Putamen (tissue), 1 donor: ENCODE results near the gene LRSAM1.

Experiments used
- DNase-seq: peaks from one replicate; pipeline ENCODE4 v3.0.0-alpha.2; 2016; ENCODE audit warnings: low spot score

LRSAM1 gene

DNA sequence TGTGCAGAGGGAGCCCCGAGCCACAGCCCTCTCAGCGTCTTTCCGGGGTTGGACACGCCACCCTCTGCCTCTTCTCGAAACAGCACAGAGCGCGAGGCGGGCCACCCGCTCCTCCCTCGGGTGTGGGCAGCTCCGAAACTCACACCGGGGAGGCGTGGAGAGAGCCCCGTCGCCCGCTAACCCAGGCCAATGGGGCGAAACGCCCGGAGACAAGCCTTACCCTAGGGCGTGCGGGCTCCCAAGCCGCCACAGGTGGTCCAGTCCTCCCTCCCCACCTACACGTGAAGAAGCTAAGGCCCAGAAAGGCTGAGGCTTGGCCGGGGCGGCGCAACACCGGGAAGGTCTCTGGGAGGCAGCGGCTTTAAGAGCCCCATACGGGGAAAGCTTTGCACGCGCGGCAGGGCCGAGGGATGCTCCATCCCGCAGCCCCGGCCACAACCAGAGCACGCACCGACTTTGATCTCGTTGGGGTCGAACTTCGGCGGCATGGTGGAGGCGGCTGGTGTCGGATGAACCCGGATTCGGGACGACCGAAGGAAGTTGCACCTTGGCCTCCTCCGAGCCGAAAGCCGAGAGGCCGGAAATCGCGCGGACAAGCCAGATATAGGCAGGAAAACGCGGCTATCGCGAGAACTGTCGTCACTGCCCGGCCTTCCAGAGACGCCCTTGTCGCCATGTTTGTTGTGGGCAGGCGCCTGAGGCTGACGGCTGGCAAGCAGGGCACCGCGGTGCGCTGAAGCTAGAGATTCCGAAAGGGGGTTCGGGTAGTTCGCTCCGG is at the start of gene LRSAM1, which contains the start of gene RPL12:
LRSAM1 (plus strand) TSS at position 681 of the 778 bp plus-strand sequence. CDS start 3,018 bp downstream, outside the sequence.
RPL12 (minus strand) TSS at position 577 of the 778 bp plus-strand sequence; CDS start at position 488, 89 bp downstream.
- DNase-seq = peak; percentile 93

DNA sequence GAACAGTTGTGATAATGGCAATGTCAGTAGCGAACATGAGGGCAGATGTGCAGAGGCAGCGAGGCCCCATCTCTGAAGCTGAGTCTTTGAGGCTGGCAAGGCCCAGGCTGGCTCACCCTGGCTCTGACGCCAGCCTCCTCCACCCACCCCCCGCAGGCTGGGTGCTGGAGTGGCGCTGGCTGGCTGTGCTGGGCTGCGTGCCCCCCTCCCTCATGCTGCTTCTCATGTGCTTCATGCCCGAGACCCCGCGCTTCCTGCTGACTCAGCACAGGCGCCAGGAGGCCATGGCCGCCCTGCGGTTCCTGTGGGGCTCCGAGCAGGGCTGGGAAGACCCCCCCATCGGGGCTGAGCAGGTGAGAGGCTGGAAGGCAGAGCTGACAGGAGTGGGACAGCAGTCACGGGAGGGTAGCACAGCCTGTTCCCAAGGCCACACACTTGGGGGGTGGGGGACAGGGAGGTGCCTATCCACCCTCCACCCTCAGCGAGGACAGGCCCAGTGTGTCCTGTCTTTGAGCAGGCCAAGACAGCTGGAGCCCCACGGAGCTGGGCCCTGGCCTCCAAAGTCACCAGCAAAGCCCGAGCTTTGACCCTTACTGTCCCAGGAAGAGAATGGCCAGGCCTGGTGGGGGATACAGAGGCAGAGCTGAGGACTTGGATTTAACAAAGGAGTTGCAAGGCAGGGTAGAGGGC is 48.8 kb upstream of the LRSAM1 start:
- DNase-seq = peak; percentile 61

DNA sequence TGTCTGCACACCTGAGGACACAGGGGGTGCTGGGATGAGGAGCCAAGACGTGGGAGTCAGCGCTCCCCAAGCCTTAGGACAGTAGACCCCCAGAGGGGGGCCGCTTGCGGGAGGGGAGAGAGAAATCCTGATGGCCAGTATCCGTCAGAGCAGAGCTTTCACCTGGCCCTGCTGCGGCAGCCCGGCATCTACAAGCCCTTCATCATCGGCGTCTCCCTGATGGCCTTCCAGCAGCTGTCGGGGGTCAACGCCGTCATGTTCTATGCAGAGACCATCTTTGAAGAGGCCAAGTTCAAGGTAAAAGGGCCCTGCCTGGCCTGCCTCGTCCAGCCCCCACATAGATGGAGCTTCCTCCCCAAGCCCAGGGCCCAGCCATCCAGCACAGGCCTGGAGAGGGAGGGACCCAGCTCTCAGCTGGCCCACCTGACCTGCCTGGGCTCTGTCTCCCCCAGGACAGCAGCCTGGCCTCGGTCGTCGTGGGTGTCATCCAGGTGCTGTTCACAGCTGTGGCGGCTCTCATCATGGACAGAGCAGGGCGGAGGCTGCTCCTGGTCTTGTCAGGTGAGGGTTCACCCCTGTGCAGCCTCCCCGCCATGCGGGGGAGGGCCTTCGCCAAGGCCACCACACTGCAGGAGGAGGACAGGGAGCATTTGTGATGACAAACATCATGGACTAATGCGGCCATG is 47.7 kb upstream of the LRSAM1 start:
- no peak for DNase-seq

DNA sequence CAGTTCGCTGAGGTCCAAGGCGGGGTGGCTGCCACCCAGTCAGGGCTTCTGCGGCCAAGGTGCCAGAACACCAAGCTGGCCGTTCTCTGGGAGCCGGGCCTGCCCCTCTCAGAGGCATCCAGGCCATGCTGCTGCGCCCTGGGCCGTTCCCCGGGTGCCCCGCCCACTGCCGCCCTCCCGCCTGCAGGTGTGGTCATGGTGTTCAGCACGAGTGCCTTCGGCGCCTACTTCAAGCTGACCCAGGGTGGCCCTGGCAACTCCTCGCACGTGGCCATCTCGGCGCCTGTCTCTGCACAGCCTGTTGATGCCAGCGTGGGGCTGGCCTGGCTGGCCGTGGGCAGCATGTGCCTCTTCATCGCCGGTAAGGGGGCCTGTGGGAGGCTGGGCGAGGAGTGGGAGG is 46.7 kb upstream of the LRSAM1 start:
- DNase-seq = no peak

DNA sequence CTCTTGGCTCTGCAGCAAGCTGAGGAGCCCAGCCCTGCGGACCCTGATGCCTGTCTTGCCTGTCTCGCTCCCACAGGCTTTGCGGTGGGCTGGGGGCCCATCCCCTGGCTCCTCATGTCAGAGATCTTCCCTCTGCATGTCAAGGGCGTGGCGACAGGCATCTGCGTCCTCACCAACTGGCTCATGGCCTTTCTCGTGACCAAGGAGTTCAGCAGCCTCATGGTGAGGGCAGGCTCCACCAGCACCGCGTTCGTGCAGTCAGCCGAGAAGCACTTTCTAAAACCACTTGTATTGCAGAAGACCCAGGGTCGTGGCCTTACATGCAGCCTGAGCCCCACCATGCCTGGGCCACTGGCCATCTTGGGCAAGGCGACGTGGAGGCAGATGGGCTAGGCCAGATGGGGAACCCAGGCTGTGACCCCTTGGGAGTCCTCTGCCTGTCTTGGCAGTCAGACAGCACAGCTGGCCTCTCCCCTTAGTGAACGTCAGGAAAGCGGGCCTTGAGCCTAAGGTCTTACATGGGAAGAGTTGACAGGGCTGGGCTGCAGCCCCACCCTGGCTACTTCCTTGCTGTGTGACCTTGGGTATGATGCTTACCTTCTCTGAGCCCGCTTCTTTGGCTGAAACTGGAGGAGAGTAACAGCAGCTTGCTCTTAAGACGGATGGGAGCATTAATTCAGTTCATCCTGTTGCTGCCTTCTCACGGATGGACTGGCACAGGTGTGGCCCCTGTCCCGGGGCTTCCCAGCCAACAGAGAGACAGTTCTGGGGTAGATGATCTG is 45.8 kb upstream of the LRSAM1 start:
- no peak for DNase-seq

DNA sequence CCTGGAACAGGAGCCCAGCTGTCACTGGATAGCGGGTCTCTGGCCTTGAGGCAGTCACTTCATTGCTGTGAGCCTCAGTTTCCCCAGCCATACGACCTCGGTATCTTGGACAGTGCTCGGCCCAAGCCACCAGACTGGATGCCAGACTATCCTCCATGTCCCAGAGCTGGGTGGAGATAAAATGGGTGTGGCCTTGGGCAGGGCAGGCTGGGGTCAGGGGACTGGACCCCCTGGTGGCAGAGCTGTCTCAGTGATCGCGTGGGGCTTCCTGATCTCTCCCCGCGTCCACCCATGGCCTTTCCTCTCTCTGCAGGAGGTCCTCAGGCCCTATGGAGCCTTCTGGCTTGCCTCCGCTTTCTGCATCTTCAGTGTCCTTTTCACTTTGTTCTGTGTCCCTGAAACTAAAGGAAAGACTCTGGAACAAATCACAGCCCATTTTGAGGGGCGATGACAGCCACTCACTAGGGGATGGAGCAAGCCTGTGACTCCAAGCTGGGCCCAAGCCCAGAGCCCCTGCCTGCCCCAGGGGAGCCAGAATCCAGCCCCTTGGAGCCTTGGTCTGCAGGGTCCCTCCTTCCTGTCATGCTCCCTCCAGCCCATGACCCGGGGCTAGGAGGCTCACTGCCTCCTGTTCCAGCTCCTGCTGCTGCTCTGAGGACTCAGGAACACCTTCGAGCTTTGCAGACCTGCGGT is 44.4 kb upstream of the LRSAM1 start:
- no peak for DNase-seq

DNA sequence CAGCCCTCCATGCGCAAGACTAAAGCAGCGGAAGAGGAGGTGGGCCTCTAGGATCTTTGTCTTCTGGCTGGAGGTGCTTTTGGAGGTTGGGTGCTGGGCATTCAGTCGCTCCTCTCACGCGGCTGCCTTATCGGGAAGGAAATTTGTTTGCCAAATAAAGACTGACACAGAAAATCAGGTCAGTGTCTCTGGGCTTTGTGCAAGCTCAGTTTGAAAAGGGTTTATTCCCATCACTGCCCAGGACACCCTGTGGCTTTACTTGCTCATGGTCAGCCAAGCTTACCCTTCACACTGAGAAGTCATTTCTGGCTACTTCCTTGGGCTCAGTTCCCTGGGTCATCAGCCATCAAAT is 43.8 kb upstream of the LRSAM1 start:
- no peak for DNase-seq

DNA sequence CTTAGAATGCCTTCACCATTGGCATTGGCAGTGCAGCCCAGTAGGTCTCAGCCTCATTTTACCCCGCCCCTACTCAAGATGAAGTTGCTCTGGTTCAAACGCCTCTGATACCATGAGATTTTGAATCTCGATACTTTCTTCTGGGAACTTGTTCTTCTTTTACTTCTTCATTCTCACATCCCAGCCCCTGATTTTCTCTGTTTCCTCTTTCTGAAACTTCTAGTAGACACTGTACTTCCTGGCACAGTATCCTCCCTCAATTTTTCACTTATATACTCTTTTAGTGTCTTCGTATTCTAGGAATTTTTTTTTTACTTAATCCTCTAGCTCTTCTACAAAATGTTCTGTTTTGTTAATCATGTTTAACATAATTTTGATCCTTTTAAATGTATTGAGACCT is 40.2 kb upstream of the LRSAM1 start:
- no peak for DNase-seq

DNA sequence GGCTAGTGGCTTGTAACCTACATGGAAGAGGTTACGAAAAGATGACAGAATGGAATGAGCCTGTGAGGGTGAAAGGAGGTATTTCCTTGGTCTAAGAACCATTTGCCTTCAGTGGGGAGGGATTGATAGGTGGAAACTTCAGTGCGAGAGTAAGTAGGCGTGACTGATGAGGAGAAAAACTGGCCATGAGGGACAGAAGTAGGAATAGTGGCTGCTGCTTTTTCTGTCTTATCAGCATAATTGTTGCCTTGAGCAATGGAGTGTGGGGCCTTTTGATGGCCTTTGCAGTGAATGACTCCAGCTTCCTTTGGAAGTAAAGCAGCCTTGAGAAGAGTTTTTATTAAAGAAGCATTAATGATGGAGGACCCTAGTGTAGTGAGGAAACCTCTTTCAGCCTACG is 36.2 kb upstream of the LRSAM1 start:
- DNase-seq = no peak

DNA sequence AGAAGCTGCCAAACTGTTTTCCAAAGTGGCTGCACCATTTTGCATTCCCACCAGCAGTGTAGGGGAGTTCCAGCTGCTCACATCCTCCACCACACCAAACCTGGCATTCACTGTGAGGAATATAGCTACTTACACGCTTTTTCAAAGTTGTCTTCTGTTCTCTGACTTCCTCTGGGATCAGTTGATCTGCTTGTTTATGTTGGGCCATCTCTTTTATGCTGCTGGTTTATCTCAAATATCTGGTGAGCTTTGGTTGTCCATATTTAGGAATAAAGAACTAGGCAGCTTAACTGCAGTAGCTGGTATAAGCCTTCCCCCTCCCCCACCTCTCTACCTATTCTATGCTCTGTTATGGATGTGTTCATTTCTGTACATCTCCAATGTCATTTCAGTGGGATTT is 35.7 kb upstream of the LRSAM1 start:
- DNase-seq = no peak

DNA sequence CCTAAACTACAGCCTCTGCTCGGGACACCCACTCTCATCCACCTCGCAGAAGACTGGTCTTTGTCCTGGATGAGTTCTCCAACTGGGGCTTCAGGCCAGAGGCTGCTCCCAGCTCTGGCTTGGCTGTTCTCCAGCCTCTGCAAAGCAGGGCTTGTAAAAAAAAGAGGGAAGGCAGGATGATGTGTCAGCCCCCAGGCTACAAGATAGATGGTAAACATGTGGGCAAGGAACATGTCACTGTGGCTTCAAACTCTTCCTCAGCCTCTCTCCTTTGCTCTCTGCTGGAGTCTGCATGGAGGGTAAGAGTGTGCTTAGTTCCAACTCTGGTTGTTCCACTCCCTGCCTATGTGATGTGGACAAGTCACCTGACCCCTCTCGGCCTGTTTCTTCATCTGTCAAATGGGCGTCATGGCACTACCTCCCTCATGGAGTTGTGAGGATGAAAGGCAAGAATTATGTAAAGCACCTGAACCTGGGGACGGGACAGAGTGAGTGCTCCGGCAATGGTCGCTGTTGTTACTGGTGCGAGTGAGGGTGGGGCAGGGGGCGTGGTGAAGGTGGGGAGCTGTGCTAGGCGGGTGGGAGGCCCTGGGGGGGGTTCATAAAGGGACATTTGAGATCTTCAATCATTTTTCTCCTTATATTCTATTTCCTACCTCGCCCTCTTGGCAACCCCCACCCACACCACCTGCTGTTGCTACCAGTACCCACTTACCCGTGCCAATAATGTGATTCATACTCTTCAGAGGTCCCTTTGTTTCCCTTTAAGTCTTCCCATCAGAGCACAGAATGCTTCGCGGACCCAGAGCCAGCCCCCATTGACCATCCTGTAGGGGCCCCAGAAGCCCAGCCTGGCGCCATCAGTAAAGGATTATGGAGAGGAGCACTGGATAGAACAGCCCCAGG is 33.9 kb upstream of the LRSAM1 start:
- DNase-seq = no peak

DNA sequence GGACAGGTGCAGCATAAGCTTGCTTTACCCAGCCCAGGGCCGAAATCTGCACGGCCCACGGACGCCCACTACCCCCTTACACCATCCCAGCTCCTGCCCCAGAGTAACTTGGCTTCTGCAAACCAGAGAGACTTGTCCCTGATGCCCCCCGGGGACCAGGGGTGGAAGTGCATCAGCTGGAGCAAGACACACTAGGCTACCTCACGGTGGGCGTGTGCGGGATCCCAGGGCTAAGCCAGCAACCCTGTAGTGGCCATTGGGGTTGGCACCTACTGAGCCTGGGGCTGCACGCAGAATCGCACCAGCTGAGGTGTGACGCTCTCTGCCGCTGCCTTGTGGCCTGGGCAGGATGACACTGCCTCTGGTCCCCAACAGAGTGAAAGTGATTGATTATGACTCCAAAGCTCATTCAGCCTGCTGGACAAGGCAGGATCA is 33.3 kb upstream of the LRSAM1 start:
- no peak for DNase-seq

DNA sequence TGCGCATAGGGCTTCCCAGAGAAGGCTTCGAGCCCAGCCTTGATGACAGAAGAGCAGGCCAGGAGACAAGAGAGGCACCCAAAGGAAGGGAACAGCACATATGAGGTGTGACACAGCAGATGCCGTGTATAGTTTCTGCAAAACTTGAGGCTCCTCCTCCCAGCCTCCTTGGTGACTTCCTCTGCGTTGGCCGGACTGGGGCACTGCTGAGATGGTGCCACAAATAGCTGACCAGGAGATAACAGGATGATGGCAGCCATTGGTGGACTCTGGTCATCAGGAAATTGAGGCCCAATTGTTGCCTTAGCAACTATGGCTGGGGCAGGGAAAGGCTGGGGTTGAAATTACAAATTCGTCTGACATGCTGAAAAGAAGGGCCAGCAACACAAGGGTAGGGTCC is 32.0 kb upstream of the LRSAM1 start:
- no peak for DNase-seq

DNA sequence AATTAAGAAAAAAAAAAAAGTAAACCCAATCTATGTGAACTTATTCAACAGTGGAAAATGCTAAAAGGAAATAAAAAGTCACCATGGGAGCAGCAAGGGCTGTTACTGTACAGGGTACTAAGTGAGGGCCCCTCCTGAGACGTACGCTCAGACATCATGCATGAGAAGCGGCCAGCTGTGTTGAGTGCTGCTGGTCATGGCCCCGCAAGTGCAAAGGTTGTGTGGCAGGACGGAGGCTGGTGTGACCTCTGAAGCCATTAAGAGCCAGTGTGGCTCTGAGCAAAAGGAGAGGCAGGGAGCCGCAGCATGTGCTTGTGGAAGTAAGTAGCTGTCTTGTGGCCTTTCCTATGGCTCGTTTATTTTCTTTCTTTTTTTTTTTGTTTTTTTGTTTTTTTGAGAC is 30.3 kb upstream of the LRSAM1 start:
- no peak for DNase-seq

DNA sequence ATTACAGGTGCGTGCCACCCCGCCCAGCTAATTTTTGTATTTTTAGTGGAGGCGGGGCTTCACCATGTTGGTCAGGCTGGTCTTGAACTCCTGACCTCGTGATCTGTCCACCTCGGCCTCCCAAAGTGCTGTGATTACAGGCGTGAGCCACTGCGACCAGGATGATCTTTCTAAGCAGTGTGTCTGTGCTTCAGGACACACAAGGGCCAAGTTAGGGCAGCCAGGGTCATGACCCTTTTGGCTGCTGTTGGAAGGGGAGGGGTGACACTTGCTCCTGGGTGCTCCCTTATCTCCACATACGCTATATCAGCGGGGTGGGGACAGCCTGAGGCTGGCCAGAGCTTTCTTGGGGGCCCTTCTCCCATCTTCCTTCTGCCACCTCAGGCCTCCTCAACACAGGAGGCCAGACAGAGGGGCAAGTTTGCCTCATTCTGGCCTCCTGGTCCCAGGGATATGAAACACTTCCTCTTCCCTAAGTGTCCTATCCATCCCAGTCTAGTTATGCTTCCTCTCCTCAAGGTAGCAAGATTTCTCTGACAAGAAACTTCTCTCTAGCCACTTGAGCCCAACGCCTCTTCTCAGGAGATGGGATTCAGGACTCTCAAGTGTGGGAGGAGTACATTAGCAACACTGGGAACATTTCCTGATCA is 29.1 kb upstream of the LRSAM1 start:
- no peak for DNase-seq

DNA sequence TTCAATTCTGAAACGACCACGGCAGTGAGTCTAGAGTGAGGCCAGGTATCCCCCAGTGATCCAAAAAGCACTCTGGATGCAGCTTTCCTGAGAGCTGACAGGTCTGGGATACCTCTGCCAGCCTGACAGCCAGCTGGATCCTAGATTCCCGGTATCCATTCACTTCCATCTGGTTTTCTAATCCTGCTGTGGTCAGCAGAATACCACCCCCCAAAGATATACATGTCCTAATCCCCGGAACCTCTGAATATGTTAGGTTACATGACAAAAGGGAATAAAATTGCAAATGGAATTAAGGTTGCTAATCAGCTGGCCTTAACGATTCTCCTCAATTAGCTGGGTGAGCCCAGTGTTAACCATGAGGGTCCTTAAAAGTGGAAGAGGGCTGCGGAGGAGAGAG is 28.5 kb upstream of the LRSAM1 start:
- DNase-seq = no peak

DNA sequence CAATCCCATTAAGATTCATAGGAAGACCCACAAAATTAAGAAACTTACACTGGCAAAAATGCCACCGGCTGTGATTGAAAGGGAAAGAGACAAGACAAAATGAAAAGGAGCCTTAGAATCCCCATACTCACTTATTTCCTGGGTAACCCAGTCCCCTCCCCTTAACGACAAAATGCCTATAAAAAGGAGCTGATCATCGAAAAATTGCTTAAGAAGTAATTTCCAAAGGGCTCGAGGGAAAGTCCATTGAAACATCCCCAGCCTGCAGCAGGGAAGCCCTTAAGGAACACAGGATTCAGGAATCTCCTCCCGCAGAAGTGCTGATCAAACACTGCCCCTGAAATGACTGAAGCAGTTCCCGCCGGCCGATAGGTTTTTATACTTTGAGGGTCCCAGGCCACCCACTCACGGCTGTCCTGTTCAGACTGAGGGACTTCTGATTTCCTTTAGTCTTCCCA is 27.8 kb upstream of the LRSAM1 start:
- DNase-seq = no peak

DNA sequence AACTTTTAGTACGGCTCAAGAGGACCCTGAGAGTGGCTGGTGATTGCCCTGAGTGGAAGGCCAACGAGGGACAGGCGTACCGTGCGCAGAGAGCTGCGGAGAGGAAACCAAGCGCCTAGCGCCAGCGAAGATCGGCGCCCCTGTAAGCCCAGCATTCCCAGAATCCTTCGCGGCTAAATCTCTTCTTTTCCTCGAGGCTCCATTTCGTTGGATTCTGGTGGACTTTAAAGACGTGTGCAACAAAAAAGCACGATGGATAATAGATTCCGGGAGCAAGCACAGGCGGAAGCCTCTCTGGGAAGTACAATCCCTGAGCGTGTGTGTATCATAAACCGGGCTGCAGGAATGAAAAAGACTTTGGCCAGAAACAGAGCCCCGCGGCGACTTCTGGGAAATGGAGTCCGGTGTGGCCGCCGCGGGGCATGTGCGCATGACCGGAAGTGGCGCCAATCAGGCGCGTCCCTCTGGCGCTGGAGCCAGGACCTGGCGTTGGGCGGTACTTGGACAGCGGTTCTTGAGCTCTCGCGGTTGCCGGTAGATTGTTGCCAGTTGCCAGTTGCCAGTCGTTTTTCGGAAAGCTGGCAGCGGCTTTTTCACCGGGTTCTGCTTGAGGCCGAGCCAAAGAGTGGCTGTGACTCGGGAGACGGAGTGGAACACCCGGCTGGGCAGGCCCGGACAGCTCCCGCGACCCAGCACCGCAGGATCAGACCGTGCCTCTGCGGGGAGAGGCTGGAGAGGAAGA is 27.2 kb upstream of the LRSAM1 start, which contains the start of gene ZNF79:
ZNF79 (plus strand) TSS at position 449 of the 742 bp plus-strand sequence. CDS start 406 bp downstream, outside the sequence.
- DNase-seq = peak; percentile 89

DNA sequence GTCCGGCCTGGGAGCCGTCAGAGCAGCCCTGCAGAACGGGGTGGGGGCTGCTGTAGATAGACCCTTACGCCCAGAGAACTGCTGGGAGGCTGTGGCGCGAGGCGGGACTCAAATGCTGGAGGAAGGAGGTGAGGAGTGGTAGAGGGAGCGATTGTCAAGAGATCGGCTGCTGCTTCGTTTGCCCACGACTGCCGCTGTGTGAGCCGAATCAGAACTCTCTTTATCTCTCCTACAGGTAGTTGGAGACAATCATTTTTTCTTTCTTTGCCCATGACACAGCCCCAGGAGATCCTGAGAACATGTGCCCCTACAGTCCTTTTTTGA is 26.7 kb upstream of the LRSAM1 start:
- DNase-seq = no peak
